ENCODE data around the gene FYCO1.
A peak's percentile ranks its signal among the peaks of the same experiment; 100 is the strongest.

FYCO1 gene

GRCh38 chr3:45983770-45984169 lies 11.9 kb downstream of the FYCO1 start:
- DNase-seq: no peak

- DNase-seq: peak; percentile 17
These were observed 14.1 kb downstream of the FYCO1 start for GRCh38 chr3:45981346-45982074.

- no peak for DNase-seq
These were observed 14.8 kb downstream of the FYCO1 start for GRCh38 chr3:45980819-45981218.

- DNase-seq: no peak
These were observed 15.3 kb downstream of the FYCO1 start for GRCh38 chr3:45980229-45980813.

GRCh38 chr3:45979378-45979777 lies 16.2 kb downstream of the FYCO1 start:
- DNase-seq: no peak

GRCh38 chr3:45978006-45978761 lies 17.4 kb downstream of the FYCO1 start:
- DNase-seq: no peak

- DNase-seq: no peak
These were observed 19.2 kb downstream of the FYCO1 start for GRCh38 chr3:45976191-45977091.

- DNase-seq: no peak
These were observed 19.9 kb downstream of the FYCO1 start for GRCh38 chr3:45975686-45976085.

GRCh38 chr3:45974686-45975085 lies 20.9 kb downstream of the FYCO1 start:
- no peak for DNase-seq

- DNase-seq: no peak
These were observed 22.9 kb downstream of the FYCO1 start for GRCh38 chr3:45972534-45973402.

GRCh38 chr3:45969953-45970352 lies 25.7 kb downstream of the FYCO1 start:
- no peak for DNase-seq

- no peak for DNase-seq
These were observed 26.5 kb downstream of the FYCO1 start for GRCh38 chr3:45969116-45969515.

GRCh38 chr3:45968706-45969105 lies 26.9 kb downstream of the FYCO1 start:
- DNase-seq: no peak

GRCh38 chr3:45968149-45968548 lies 27.5 kb downstream of the FYCO1 start:
- no peak for DNase-seq

- DNase-seq: no peak
These were observed 27.9 kb downstream of the FYCO1 start for GRCh38 chr3:45967724-45968123.

- no peak for DNase-seq
These were observed 28.5 kb downstream of the FYCO1 start for GRCh38 chr3:45966950-45967640.

GRCh38 chr3:45966371-45966791 lies 29.2 kb downstream of the FYCO1 start:
- DNase-seq: no peak

- no peak for DNase-seq
These were observed 30.0 kb downstream of the FYCO1 start for GRCh38 chr3:45965653-45966052.

GRCh38 chr3:45965253-45965652 lies 30.4 kb downstream of the FYCO1 start:
- DNase-seq: no peak

GRCh38 chr3:45964139-45964538 lies 31.5 kb downstream of the FYCO1 start:
- no peak for DNase-seq

GRCh38 chr3:45962033-45962432 lies 33.6 kb downstream of the FYCO1 start:
- no peak for DNase-seq

Data from OCI-M1 (cell line).